Measurements from ENCODE around the gene FAM236B.
"Not testable (repeated sequence)": the region's sequence is repeated elsewhere in the genome, so short reads cannot be mapped to it uniquely, and the experiment has no call there.

FAM236B gene

GRCh38 chrX:72782560-72782959, at the start of gene FAM236B:
Gene FAM236B, minus strand, starts transcription at chrX:72782660. Its CDS starts 100 bp downstream, at chrX:72782560.
- DNase-seq, result not testable (repeated sequence)

- DNase-seq, result not testable (repeated sequence)
These were observed 48.2 kb upstream of the FAM236B start for GRCh38 chrX:72830701-72831100.

- DNase-seq, result not testable (repeated sequence)
These were observed 25.6 kb upstream of the FAM236B start, which contains the start of gene FAM236D for GRCh38 chrX:72808110-72808509. Gene FAM236D, minus strand, starts transcription at chrX:72808210. Its CDS starts 100 bp downstream, at chrX:72808110.

- not testable (repeated sequence) for DNase-seq
These were observed 7.9 kb upstream of the FAM236B start for GRCh38 chrX:72790390-72790789.

- not testable (repeated sequence) for DNase-seq
These were observed 5.7 kb upstream of the FAM236B start for GRCh38 chrX:72788142-72788541.

GRCh38 chrX:72783964-72784363, 1.5 kb upstream of the FAM236B start:
- DNase-seq, result not testable (repeated sequence)

GRCh38 chrX:72783365-72783936, 991 bp upstream of the FAM236B start:
- DNase-seq, result not testable (repeated sequence)

- DNase-seq, result not testable (repeated sequence)
These were observed 4.3 kb downstream of the FAM236B start for GRCh38 chrX:72778146-72778545.

GRCh38 chrX:72777467-72777790, 5.0 kb downstream of the FAM236B start:
- not testable (repeated sequence) for DNase-seq

GRCh38 chrX:72776653-72777466, 5.6 kb downstream of the FAM236B start, which contains the start of gene DMRTC1B:
Gene DMRTC1B, plus strand, starts transcription at chrX:72776890. Its CDS starts 68,246 bp downstream, at chrX:72845136.
- DNase-seq, result not testable (repeated sequence)

GRCh38 chrX:72760454-72760853, 22.0 kb downstream of the FAM236B start:
- DNase-seq, result not testable (repeated sequence)

GRCh38 chrX:72748545-72748944, 33.9 kb downstream of the FAM236B start:
- not testable (repeated sequence) for DNase-seq

GRCh38 chrX:72745546-72745945, 36.9 kb downstream of the FAM236B start:
- DNase-seq, result not testable (repeated sequence)

- DNase-seq, result no peak
These were observed 46.9 kb downstream of the FAM236B start for GRCh38 chrX:72735561-72735960.

GRCh38 chrX:72733636-72734035, 48.8 kb downstream of the FAM236B start:
- not testable (repeated sequence) for DNase-seq

Data from NCI-H82 (cell line).